HEK293 (cell line): ENCODE results near the gene SOX5.

Experiments
- CTCF ChIA-PET: fragments of 350-600 bp; formaldehyde crosslinking; extraction: SDS; loops from one replicate; lab custom pipeline; 2021; ENCODE audit warnings: antibody characterized with exemption; lab: Yijun Ruan, JAX
- POLR2A ChIA-PET: fragments of 300-600 bp; formaldehyde crosslinking; extraction: SDS; loops from one replicate; lab custom pipeline; 2020; ENCODE audit warnings: antibody characterized with exemption, inconsistent platforms; lab: Yijun Ruan, JAX
- H3K27ac ChIP-seq: fragments of 200-500 bp; sonication (Bioruptor generic); 2 replicates; pipeline ENCODE4 v1.5.1; 2014; ENCODE audit warnings: low read depth, low read length, control low read depth, inconsistent platforms; ENCODE audit errors: extremely low read depth
- H3K36me3 ChIP-seq, 2 experiments: fragments of 200-500 bp in 1 of 2; sonication (Bioruptor generic) in 1 of 2; 1 replicate in 1 of 2; 2 replicates in 1 of 2; pipeline ENCODE4 v1.5.1; 2014 to 2017; ENCODE audit warnings: inconsistent platforms in 2 of 2, low read length in 2 of 2; ENCODE audit not compliant: control insufficient read depth in 2 of 2, insufficient read depth in 1 of 2
- H3K4me1 ChIP-seq: fragments of 200-500 bp; sonication (Bioruptor generic); 2 replicates; pipeline ENCODE4 v1.5.1; 2014; ENCODE audit warnings: mild to moderate bottlenecking, low read length, inconsistent platforms; ENCODE audit not compliant: control insufficient read depth, insufficient read depth
- H3K4me3 ChIP-seq: 2 replicates; pipeline ENCODE4 v1.5.1; 2011; ENCODE audit warnings: low read depth, mild to moderate bottlenecking, control low read depth, low read length, moderate library complexity
- H3K9me3 ChIP-seq: fragments of 200-500 bp; sonication (Bioruptor generic); 2 replicates; pipeline ENCODE4 v1.5.1; 2014; ENCODE audit warnings: low read depth, low read length, inconsistent platforms; ENCODE audit not compliant: control insufficient read depth, insufficient read depth
- GFI1B ChIP-seq: fragments of 450-650 bp; formaldehyde crosslinking; IDR thresholded peaks from 2 replicates; pipeline ENCODE4 v1.5.1; 2016; ENCODE audit warnings: missing biosample characterization, missing genetic modification characterization
- GLI4 ChIP-seq: fragments of 450-650 bp; formaldehyde crosslinking; IDR thresholded peaks from 2 replicates; pipeline ENCODE4 v1.5.1; 2016; ENCODE audit warnings: missing biosample characterization, missing genetic modification characterization
- KLF1 ChIP-seq: fragments of 450-650 bp; formaldehyde crosslinking; IDR thresholded peaks from 2 replicates; pipeline ENCODE4 v1.5.1; 2016; ENCODE audit warnings: missing biosample characterization, missing genetic modification characterization
- YY1 ChIP-seq: fragments of 450-650 bp; formaldehyde crosslinking; IDR thresholded peaks from 2 replicates; pipeline ENCODE4 v1.5.1; 2018; ENCODE audit warnings: missing biosample characterization, missing genetic modification characterization
- ZNF214 ChIP-seq: fragments of 450-650 bp; formaldehyde crosslinking; IDR thresholded peaks from 2 replicates; pipeline ENCODE4 v1.5.1; 2017; ENCODE audit warnings: missing biosample characterization, mild to moderate bottlenecking, missing genetic modification characterization, borderline replicate concordance
- ZNF239 ChIP-seq: fragments of 450-650 bp; formaldehyde crosslinking; IDR thresholded peaks from 2 replicates; pipeline ENCODE4 v1.5.1; 2016; ENCODE audit warnings: missing biosample characterization, missing genetic modification characterization
- ZNF274 ChIP-seq, 2 experiments: fragments of 200-500 bp in 1 of 2; fragments of 450-650 bp in 1 of 2; sonication (Bioruptor generic) in 1 of 2; formaldehyde crosslinking in 1 of 2; IDR thresholded peaks; 2 replicates each; pipeline versions ENCODE4 v1.5.1 to v1.6.1; 2014 to 2016; ENCODE audit warnings: borderline replicate concordance in 1 of 2, inconsistent platforms in 1 of 2, low read length in 1 of 2, missing biosample characterization in 1 of 2, missing genetic modification characterization in 1 of 2
- ZNF354C ChIP-seq: fragments of 450-650 bp; formaldehyde crosslinking; IDR thresholded peaks from 2 replicates; pipeline ENCODE4 v1.5.1; 2016; ENCODE audit warnings: missing biosample characterization, missing genetic modification characterization, low read depth, borderline replicate concordance
- ZNF37A ChIP-seq: fragments of 450-650 bp; IDR thresholded peaks from 2 replicates; pipeline ENCODE4 v1.5.1; 2018; ENCODE audit warnings: missing biosample characterization, missing genetic modification characterization
- ZNF558 ChIP-seq: fragments of 450-650 bp; formaldehyde crosslinking; IDR thresholded peaks from 2 replicates; pipeline ENCODE4 v1.5.1; 2016; ENCODE audit warnings: missing biosample characterization, missing genetic modification characterization
- ZNF571 ChIP-seq: fragments of 450-650 bp; formaldehyde crosslinking; IDR thresholded peaks from 2 replicates; pipeline ENCODE4 v1.5.0; 2017; ENCODE audit warnings: missing biosample characterization, missing genetic modification characterization
- ZNF585B ChIP-seq: fragments of 450-650 bp; formaldehyde crosslinking; IDR thresholded peaks from 2 replicates; pipeline ENCODE4 v1.5.1; 2016; ENCODE audit warnings: missing biosample characterization, missing genetic modification characterization
- TF ChIP-seq, protein P1 (sequence below): fragments of 450-650 bp; formaldehyde crosslinking; IDR thresholded peaks from 2 replicates; pipeline ENCODE4 v1.5.1; 2016; ENCODE audit warnings: missing biosample characterization, missing genetic modification characterization
- TF ChIP-seq, protein P2 (sequence below): fragments of 450-650 bp; formaldehyde crosslinking; IDR thresholded peaks from 2 replicates; pipeline ENCODE4 v1.5.1; 2017; ENCODE audit warnings: missing biosample characterization, missing genetic modification characterization
- TF ChIP-seq, protein P3 (sequence below): fragments of 450-650 bp; IDR thresholded peaks from 2 replicates; pipeline ENCODE4 v1.5.1; 2018; ENCODE audit warnings: missing biosample characterization, mild to moderate bottlenecking, missing genetic modification characterization
- TF ChIP-seq, protein P4 (sequence below): fragments of 450-650 bp; formaldehyde crosslinking; IDR thresholded peaks from 2 replicates; pipeline ENCODE4 v1.5.1; 2016; ENCODE audit warnings: missing biosample characterization, missing genetic modification characterization, low read depth
- TF ChIP-seq, protein P5 (sequence below): fragments of 450-650 bp; formaldehyde crosslinking; IDR thresholded peaks from 2 replicates; pipeline ENCODE4 v1.5.1; 2016; ENCODE audit warnings: missing biosample characterization, missing genetic modification characterization
- TF ChIP-seq, protein P6 (sequence below): fragments of 450-650 bp; formaldehyde crosslinking; IDR thresholded peaks from 2 replicates; pipeline ENCODE4 v1.5.1; 2016; ENCODE audit warnings: missing biosample characterization, missing genetic modification characterization
- TF ChIP-seq, protein P7 (sequence below): fragments of 450-650 bp; formaldehyde crosslinking; conservative IDR thresholded peaks from 2 replicates; pipeline ENCODE4 v1.5.1; 2016; ENCODE audit warnings: low read depth, missing biosample characterization, missing genetic modification characterization

The SOX5 gene

DNA sequence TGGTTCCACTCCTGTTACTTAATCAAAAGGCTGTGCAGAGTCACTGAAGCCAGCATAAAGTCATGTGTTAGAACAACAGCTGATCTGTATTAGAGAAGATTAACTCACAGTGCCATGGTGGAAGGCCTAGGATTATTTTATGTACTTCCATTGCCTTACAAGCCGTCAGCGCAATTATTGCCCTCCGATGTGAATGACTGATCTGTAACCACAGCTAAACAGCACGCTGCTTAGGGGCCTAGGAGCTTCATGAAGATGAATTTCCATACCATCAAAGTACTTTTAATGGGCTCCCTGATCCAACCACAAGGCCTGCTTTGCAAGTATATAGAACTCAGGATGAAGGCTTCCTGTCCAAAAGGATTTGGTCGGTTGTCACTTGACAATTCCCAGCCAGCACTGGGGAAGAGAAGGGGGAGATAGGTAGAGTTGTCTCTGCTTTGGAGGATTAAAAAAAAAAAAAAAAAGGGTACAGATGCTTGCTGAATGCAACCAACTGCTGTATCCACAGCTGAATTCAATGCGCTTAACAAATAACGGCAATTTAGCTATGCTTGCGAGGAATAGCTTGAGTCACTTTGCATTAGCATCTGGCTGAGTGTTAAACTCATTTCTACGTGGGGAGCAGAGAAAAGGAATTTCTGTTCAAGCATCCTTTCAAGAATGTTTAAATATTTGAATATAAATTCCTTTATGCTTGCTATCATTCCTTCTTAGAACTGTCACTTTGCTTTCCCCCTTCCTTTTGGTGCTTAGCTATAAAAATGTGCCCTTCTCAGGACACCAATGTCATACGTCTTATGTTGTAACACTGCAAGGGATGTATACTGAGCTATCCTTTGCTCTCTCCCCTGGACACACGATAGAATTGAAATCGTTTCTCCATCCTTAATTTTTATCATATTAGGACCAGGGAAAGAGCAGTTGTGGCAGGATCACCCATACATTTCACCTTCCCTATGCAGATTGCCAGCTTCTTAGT lies 387.8 kb downstream of the SOX5 start (continued):
- TF ChIP-seq, protein P1, sequence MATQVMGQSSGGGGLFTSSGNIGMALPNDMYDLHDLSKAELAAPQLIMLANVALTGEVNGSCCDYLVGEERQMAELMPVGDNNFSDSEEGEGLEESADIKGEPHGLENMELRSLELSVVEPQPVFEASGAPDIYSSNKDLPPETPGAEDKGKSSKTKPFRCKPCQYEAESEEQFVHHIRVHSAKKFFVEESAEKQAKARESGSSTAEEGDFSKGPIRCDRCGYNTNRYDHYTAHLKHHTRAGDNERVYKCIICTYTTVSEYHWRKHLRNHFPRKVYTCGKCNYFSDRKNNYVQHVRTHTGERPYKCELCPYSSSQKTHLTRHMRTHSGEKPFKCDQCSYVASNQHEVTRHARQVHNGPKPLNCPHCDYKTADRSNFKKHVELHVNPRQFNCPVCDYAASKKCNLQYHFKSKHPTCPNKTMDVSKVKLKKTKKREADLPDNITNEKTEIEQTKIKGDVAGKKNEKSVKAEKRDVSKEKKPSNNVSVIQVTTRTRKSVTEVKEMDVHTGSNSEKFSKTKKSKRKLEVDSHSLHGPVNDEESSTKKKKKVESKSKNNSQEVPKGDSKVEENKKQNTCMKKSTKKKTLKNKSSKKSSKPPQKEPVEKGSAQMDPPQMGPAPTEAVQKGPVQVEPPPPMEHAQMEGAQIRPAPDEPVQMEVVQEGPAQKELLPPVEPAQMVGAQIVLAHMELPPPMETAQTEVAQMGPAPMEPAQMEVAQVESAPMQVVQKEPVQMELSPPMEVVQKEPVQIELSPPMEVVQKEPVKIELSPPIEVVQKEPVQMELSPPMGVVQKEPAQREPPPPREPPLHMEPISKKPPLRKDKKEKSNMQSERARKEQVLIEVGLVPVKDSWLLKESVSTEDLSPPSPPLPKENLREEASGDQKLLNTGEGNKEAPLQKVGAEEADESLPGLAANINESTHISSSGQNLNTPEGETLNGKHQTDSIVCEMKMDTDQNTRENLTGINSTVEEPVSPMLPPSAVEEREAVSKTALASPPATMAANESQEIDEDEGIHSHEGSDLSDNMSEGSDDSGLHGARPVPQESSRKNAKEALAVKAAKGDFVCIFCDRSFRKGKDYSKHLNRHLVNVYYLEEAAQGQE (tag by site-specific recombination): no peak

DNA sequence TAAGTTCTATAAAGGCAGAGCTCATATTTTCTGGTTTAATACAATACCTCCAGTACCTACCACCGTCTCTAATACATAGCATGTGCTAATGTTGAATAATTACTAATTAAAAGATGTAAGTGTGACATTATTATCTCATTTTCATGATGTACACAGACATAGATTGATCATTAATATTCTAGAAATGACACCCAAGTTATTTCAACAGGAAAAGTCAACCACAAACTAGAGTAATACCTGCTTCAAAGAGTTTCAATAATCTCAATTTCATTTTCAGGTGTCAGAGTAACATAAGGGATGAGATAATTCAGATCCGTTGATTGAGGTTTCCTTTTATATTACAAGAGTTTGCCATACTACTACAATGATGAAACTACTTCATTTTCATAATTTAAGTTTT lies 388.9 kb downstream of the SOX5 start:
- Histone ChIP-seq H3K27ac (no peak overlapping the region), H3K4me3 (no peak overlapping the region), H3K36me3 (no peaks in the 10 kb centered on the region), H3K4me1 (no peaks in the 10 kb centered on the region), H3K9me3 (no peaks in the 10 kb centered on the region)
- POLR2A ChIA-PET: no interaction called here
- CTCF ChIA-PET: no interaction called here
- TF ChIP-seq ZNF214 (tag by site-specific recombination): no peak
- TF ChIP-seq, protein P2, sequence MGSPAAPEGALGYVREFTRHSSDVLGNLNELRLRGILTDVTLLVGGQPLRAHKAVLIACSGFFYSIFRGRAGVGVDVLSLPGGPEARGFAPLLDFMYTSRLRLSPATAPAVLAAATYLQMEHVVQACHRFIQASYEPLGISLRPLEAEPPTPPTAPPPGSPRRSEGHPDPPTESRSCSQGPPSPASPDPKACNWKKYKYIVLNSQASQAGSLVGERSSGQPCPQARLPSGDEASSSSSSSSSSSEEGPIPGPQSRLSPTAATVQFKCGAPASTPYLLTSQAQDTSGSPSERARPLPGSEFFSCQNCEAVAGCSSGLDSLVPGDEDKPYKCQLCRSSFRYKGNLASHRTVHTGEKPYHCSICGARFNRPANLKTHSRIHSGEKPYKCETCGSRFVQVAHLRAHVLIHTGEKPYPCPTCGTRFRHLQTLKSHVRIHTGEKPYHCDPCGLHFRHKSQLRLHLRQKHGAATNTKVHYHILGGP (tag by site-specific recombination): no peak
- TF ChIP-seq ZNF585B (tag by site-specific recombination): no peak
- TF ChIP-seq KLF1 (tag by site-specific recombination): no peak
- TF ChIP-seq ZNF274 (IDR thresholded peaks at IDR 0.05; ENCODE audit: low read length): no peak
- TF ChIP-seq ZNF274 (tag by site-specific recombination; IDR thresholded peaks at IDR 0.05; ENCODE audit: borderline replicate concordance): no peak
- TF ChIP-seq, protein P3, sequence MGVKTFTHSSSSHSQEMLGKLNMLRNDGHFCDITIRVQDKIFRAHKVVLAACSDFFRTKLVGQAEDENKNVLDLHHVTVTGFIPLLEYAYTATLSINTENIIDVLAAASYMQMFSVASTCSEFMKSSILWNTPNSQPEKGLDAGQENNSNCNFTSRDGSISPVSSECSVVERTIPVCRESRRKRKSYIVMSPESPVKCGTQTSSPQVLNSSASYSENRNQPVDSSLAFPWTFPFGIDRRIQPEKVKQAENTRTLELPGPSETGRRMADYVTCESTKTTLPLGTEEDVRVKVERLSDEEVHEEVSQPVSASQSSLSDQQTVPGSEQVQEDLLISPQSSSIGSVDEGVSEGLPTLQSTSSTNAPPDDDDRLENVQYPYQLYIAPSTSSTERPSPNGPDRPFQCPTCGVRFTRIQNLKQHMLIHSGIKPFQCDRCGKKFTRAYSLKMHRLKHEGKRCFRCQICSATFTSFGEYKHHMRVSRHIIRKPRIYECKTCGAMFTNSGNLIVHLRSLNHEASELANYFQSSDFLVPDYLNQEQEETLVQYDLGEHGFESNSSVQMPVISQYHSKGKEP (tag by site-specific recombination): no peak
- no peak for TF ChIP-seq ZNF239
- TF ChIP-seq, protein P4, sequence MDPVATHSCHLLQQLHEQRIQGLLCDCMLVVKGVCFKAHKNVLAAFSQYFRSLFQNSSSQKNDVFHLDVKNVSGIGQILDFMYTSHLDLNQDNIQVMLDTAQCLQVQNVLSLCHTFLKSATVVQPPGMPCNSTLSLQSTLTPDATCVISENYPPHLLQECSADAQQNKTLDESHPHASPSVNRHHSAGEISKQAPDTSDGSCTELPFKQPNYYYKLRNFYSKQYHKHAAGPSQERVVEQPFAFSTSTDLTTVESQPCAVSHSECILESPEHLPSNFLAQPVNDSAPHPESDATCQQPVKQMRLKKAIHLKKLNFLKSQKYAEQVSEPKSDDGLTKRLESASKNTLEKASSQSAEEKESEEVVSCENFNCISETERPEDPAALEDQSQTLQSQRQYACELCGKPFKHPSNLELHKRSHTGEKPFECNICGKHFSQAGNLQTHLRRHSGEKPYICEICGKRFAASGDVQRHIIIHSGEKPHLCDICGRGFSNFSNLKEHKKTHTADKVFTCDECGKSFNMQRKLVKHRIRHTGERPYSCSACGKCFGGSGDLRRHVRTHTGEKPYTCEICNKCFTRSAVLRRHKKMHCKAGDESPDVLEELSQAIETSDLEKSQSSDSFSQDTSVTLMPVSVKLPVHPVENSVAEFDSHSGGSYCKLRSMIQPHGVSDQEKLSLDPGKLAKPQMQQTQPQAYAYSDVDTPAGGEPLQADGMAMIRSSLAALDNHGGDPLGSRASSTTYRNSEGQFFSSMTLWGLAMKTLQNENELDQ (tag by site-specific recombination): no peak
- no peak for TF ChIP-seq ZNF558 (tag by site-specific recombination)
- TF ChIP-seq, protein P5, sequence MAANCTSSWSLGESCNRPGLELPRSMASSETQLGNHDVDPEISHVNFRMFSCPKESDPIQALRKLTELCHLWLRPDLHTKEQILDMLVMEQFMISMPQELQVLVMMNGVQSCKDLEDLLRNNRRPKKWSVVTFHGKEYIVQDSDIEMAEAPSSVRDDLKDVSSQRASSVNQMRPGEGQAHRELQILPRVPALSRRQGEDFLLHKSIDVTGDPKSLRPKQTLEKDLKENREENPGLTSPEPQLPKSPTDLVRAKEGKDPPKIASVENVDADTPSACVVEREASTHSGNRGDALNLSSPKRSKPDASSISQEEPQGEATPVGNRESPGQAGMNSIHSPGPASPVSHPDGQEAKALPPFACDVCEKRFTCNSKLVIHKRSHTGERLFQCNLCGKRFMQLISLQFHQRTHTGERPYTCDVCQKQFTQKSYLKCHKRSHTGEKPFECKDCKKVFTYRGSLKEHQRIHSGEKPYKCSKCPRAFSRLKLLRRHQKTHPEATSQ (tag by site-specific recombination): no peak
- no peak for TF ChIP-seq ZNF571 (tag by site-specific recombination)
- TF ChIP-seq, protein P6, sequence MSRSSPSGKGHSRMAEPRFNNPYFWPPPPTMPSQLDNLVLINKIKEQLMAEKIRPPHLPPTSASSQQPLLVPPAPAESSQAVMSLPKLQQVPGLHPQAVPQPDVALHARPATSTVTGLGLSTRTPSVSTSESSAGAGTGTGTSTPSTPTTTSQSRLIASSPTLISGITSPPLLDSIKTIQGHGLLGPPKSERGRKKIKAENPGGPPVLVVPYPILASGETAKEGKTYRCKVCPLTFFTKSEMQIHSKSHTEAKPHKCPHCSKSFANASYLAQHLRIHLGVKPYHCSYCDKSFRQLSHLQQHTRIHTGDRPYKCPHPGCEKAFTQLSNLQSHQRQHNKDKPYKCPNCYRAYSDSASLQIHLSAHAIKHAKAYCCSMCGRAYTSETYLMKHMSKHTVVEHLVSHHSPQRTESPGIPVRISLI: no peak
- no peak for TF ChIP-seq GFI1B (tag by site-specific recombination)
- no peak for TF ChIP-seq GLI4
- no peak for TF ChIP-seq YY1
- no peak for TF ChIP-seq ZNF354C
- TF ChIP-seq, protein P7, sequence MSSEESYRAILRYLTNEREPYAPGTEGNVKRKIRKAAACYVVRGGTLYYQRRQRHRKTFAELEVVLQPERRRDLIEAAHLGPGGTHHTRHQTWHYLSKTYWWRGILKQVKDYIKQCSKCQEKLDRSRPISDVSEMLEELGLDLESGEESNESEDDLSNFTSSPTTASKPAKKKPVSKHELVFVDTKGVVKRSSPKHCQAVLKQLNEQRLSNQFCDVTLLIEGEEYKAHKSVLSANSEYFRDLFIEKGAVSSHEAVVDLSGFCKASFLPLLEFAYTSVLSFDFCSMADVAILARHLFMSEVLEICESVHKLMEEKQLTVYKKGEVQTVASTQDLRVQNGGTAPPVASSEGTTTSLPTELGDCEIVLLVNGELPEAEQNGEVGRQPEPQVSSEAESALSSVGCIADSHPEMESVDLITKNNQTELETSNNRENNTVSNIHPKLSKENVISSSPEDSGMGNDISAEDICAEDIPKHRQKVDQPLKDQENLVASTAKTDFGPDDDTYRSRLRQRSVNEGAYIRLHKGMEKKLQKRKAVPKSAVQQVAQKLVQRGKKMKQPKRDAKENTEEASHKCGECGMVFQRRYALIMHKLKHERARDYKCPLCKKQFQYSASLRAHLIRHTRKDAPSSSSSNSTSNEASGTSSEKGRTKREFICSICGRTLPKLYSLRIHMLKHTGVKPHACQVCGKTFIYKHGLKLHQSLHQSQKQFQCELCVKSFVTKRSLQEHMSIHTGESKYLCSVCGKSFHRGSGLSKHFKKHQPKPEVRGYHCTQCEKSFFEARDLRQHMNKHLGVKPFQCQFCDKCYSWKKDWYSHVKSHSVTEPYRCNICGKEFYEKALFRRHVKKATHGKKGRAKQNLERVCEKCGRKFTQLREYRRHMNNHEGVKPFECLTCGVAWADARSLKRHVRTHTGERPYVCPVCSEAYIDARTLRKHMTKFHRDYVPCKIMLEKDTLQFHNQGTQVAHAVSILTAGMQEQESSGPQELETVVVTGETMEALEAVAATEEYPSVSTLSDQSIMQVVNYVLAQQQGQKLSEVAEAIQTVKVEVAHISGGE (tag by site-specific recombination): no peak
- no peak for TF ChIP-seq ZNF37A
